ENCODE data around the gene GPC1.
"Not testable (repeated sequence)": the region's sequence is repeated elsewhere in the genome, so short reads cannot be mapped to it uniquely, and the experiment has no call there.

GPC1 gene

GRCh38 chr2:240435457-240435947, at the start of gene GPC1:
GPC1 (plus strand) TSS chr2:240435663; CDS start chr2:240435919, 256 bp downstream.
- DNase-seq (ENCODE audit: low spot score): peak; percentile 97

GRCh38 chr2:240386326-240386725, 49.1 kb upstream of the GPC1 start:
- no peak for DNase-seq (ENCODE audit: low spot score)

- not testable (repeated sequence) for DNase-seq (ENCODE audit: low spot score)
These were observed 48.7 kb upstream of the GPC1 start for GRCh38 chr2:240386743-240387142.

- no peak for DNase-seq (ENCODE audit: low spot score)
These were observed 48.2 kb upstream of the GPC1 start for GRCh38 chr2:240387325-240387668.

- DNase-seq (ENCODE audit: low spot score): peak; percentile 93
These were observed 47.6 kb upstream of the GPC1 start for GRCh38 chr2:240387669-240388358.

GRCh38 chr2:240388471-240389301, 46.8 kb upstream of the GPC1 start:
- no peak for DNase-seq (ENCODE audit: low spot score)

GRCh38 chr2:240389302-240389805, 46.1 kb upstream of the GPC1 start:
- no peak for DNase-seq (ENCODE audit: low spot score)

- DNase-seq (ENCODE audit: low spot score): no peak
These were observed 45.1 kb upstream of the GPC1 start for GRCh38 chr2:240390091-240391073.

GRCh38 chr2:240391111-240392051, 44.1 kb upstream of the GPC1 start:
- no peak for DNase-seq (ENCODE audit: low spot score)

- no peak for DNase-seq (ENCODE audit: low spot score)
These were observed 43.1 kb upstream of the GPC1 start for GRCh38 chr2:240392084-240392947.

- DNase-seq (ENCODE audit: low spot score): no peak
These were observed 42.3 kb upstream of the GPC1 start for GRCh38 chr2:240392948-240393830.

- no peak for DNase-seq (ENCODE audit: low spot score)
These were observed 41.5 kb upstream of the GPC1 start for GRCh38 chr2:240393831-240394410.

GRCh38 chr2:240394549-240394948, 40.9 kb upstream of the GPC1 start:
- DNase-seq (ENCODE audit: low spot score): no peak

- DNase-seq (ENCODE audit: low spot score): no peak
These were observed 40.0 kb upstream of the GPC1 start for GRCh38 chr2:240395448-240395847.

- DNase-seq (ENCODE audit: low spot score): no peak
These were observed 39.4 kb upstream of the GPC1 start for GRCh38 chr2:240395896-240396622.

- no peak for DNase-seq (ENCODE audit: low spot score)
These were observed 38.6 kb upstream of the GPC1 start for GRCh38 chr2:240396623-240397541.

GRCh38 chr2:240397542-240397916, 37.9 kb upstream of the GPC1 start:
- DNase-seq (ENCODE audit: low spot score): no peak

Data from AG08396 (cell line).